HG03066 (cell line): ENCODE data around the gene NTM.

Source experiments
- ATAC-seq: cut with Tn5 transposase; IDR thresholded peaks from one replicate; pipeline ENCODE4 v1.9.1; 2021; ENCODE audit warnings: low read depth; ENCODE audit not compliant: unreplicated experiment

NTM gene

DNA sequence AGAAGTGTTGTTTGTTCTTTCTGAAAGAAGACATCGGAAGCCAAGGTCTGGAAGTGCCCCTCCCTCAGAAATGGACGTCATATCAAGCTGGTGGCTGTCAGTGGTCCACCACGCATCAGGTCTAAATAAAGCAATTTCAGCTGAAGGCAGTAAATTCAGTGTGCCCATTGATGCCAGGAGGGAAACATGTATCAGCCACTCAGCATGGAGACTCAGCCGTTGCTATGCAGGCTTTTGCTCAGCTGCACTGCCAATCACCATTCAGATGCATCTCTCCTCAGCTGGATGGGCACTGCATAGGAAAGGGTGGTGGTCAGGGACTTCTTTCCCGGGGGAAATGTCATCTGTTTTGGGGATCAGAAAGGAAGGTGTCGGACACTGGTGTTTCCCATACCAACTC is 878.2 kb downstream of the NTM start:
- ATAC-seq, result no peak

DNA sequence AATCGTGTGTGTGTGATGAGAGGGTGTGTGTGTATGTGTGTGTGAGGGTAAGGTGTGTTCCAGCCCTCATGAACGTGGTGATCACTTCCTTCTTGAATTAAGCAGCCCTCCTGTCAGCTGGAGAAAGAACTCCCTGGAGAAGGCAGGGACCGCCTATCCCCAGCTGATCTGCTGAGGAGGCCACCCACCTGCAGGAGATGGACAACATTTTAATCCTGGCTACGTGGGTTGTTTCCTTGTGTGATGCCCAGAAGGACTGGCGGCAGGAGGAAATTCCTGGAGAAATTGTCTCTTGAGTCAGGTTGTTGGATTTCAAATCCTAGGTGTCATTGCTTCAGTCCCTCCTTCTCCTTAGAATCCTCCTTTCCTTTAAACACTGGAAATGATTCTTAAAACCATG is 878.8 kb downstream of the NTM start:
- ATAC-seq, result no peak

GRCh38 chr11:132251061-132251460 is 880.6 kb downstream of the NTM start:
- ATAC-seq, result no peak

- no peak for ATAC-seq
These were observed 883.3 kb downstream of the NTM start for GRCh38 chr11:132253469-132254264.

DNA sequence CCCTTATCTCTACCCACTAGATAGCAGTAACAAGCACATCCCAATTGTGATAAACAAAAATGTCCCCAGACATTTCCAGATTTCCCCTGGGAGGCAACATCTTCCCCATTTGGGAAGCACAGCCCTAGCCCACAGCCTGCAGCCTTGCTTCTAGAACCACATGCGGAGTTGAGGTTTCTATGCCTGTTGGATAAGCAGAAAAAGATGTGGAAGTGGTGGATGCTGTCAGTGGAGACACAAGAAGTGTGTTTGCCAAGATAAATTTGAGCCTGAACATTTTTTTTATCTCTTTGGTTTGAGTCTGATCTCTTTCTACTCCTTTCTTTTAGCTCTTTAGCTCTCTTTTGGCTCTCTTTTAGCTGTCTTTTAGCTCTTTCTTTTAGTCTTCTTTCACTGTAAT is 884.5 kb downstream of the NTM start:
- no peak for ATAC-seq

GRCh38 chr11:132256528-132257279 is 886.3 kb downstream of the NTM start:
- no peak for ATAC-seq

DNA sequence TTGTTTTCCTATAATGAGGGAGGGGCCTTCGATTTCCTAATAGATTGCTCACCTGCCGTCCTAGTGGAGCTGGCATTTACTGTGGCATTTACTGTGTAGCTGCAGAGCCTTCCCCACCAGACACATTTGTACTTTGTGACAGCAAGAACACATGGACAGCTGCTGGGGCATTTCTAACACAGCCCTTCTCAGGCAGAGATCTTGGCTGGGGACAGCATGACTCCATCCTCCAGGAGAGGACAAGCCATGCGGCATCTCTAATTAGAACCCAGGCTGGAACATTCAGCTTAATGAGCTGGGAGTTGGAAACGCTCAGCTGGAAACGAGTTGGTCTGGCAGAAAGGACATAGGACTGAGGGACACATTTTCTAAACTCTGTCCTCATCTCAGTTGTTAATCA is 887.5 kb downstream of the NTM start:
- ATAC-seq, result no peak

GRCh38 chr11:132258875-132259274 is 888.5 kb downstream of the NTM start:
- ATAC-seq, result no peak

GRCh38 chr11:132260636-132261035 is 890.2 kb downstream of the NTM start:
- no peak for ATAC-seq

DNA sequence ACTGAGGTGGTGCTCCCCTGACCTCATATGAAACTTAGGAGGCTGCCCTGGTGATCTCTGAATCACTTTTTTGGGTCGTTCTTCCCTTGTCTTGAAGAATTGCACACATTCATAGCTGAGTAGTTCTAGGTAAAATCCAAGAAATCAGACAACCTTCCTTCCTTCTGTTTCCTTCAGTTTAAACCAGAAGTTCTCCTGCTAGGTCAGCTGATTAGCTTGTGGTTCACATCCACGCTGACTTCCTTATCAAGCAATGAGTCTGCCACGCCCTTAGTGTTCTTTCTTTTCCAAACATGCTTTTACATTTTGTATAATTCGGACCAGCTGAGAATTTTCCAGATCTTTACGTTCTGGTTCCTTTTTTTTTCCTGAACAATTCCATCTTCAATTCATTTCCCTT is 892.8 kb downstream of the NTM start:
- no peak for ATAC-seq

GRCh38 chr11:132263875-132264274 is 893.5 kb downstream of the NTM start:
- ATAC-seq, result no peak

GRCh38 chr11:132264616-132265015 is 894.2 kb downstream of the NTM start:
- no peak for ATAC-seq

DNA sequence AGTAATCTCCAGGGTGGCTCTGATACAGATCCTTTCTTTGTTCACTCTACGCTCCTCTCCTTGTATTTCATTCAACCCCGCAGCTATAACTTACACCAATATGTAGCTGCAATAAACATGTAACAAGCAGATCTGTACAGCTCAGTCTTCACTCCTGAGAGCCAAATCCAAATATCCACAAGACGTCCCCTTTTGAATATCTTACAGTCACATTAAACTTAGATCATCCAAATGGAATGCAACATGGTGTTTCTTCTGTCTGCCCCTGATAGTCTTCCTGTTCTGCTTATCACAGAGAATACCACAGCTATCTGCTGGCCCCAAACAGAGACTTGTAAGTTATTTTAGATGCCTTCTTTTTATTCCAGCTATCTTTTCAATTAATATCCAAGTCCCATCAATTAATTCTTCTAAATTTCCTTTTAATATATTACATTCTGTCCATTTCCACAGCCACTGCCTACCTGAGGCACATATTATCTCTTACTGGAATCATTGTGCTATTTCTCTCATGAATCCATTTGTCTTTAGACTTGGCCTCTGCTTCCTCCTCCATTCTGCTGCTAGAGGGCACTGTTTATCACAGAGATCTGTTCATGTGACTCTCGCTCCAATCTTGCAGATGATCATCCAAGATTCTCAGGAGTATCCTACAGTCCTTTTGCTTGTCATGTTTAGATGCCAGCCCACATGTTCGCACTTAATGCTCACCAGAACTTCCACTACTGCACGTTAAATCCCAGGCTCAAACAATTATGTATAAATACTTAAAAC is 908.6 kb downstream of the NTM start:
- ATAC-seq, result no peak

- ATAC-seq, result no peak
These were observed 913.6 kb downstream of the NTM start for GRCh38 chr11:132284048-132284447.

DNA sequence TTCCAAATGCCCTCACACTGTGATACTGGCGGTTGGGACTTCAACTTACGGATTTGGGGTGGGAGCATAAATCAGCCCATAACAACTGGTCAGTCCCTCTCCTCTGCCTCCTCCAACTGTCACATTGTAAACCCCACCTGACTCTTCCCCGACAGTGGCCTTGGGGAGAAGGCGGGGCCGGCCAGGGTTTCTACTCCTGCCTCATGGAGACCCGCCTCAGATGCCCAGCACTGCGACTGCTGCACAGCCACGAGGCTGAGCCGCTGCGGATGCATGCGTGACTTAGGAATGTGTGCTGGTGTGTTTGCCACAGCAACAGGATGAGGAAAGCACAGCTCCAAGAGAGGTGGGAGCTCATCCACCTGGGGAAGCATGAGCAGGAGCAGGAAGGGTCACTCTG is 914.2 kb downstream of the NTM start:
- no peak for ATAC-seq

DNA sequence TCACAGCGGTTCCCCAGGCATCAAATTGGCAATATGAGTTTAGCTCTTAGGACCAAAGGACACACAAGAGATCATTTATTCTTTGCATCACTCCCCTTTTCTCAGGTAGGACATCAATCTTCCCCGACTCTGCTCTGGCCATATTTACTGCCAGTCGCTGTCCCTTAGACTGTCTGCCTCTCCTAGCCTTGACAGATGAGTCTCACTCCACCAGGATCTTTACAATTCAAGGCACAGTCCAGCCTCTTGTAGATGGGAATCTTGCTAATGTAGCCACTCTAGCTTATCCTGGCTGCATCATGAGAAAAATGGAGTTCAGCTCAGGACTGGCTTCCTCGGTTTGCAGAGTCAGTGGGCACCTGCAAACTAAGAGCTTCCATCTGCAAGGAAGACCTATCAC is 915.2 kb downstream of the NTM start:
- no peak for ATAC-seq

- no peak for ATAC-seq
These were observed 915.7 kb downstream of the NTM start for GRCh38 chr11:132286106-132286505.

- ATAC-seq, result no peak
These were observed 917.6 kb downstream of the NTM start for GRCh38 chr11:132288036-132288435.

DNA sequence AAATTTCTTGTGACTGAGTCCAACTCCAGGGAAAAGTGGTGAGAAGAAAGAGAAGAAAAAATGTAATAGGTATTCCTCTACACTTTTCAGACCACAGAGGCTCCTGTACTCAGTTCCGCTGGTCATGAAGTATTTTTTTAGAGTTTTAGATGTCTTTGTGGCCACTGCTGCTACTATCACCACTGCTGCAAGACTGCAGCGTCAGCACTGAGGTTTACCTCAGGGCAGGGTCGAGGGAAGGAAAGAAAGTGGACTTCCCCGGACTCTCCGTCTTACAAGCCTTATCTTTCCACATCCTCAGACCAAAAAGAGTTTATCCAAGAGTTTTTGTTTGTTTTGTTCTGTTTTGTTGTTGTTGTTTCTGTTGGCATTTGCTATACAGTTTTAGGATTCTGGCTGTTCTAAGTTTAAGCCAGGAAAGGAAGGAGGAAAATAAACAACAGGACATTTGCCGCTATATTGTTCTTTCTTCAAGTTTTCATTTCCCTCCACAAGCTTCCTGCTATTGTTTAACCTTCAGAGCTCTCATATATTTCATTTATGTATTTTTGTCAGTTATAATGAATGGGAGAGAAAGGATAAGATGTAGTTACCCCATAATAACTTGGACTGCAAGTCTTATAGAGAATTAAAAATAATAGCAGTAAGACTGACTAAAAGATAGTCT is 919.3 kb downstream of the NTM start:
- no peak for ATAC-seq

GRCh38 chr11:132293586-132293985 is 923.2 kb downstream of the NTM start:
- no peak for ATAC-seq
